ENCODE measurements around the gene PKMYT1. TPM values are rescaled to one million over a fixed set of nuclear protein-coding genes. Genes with fewer than 3 reads are reported as not detected.

Gene PKMYT1
- total and polyA plus RNA-seq, 2 experiments from 2014 or later: 15.6 to 21.1 TPM

- H3K79me2 ChIP-seq (ENCODE audit: insufficient read depth): no peaks in the 10 kb centered on the region
- WGBS, 2 experiments (ENCODE audit: low coverage in 1 of 2, low lambda C conversion rate in 2 of 2, missing lambda C conversion rate in 2 of 2): 2 to 5% methylated on average over 16 to 34 of the region's 40 CpGs
- H3K27me3 ChIP-seq (replicated peaks; ENCODE audit: insufficient read depth): peaks cover 55% of the 10 kb centered on the region
- H3F3A ChIP-seq (ENCODE audit: insufficient read depth): no peaks in the 10 kb centered on the region
- no peak for TF ChIP-seq EZH2 (IDR thresholded peaks at IDR 0.05; ENCODE audit: insufficient read depth, poor library complexity, severe bottlenecking)
- no peak for TF ChIP-seq EZH2phosphoT487 (IDR thresholded peaks at IDR 0.05; ENCODE audit: insufficient read depth, low read depth)
- in situ Hi-C loops (cut with MboI): no loop called here
- H3K4me3 ChIP-seq: 0 out of 2 replicates have a peak overlapping the region, but pooled peaks have one; percentile 37
- no peaks in the 10 kb centered on the region for H3K36me3 ChIP-seq (ENCODE audit: low read depth)
- H3K4me2 ChIP-seq (ENCODE audit: unreplicated experiment): no peak overlapping the region
- no peak for DNase-seq
- no peaks in the 10 kb centered on the region for H3K9me3 ChIP-seq (ENCODE audit: low read depth)
- no peaks in the 10 kb centered on the region for H3K4me1 ChIP-seq (ENCODE audit: insufficient read depth)
- no peaks in the 10 kb centered on the region for H3K9me2 ChIP-seq (ENCODE audit: insufficient read depth)
- no peak overlapping the region for H3K9ac ChIP-seq
- no peak overlapping the region for H3K27ac ChIP-seq
- no peak overlapping the region for H2AFZ ChIP-seq
- no peaks in the 10 kb centered on the region for H4K20me1 ChIP-seq (ENCODE audit: insufficient read depth)
Measured at GRCh38 chr16:2963074-2963722, 17.0 kb downstream of the PKMYT1 start.

- H3K4me3 ChIP-seq: no peak overlapping the region
Measured at GRCh38 chr16:2962334-2963073, 17.7 kb downstream of the PKMYT1 start.

GRCh38 chr16:2960183-2961010, 19.8 kb downstream of the PKMYT1 start:
- H3K79me2 ChIP-seq (ENCODE audit: insufficient read depth): no peaks in the 10 kb centered on the region
- H3F3A ChIP-seq (ENCODE audit: insufficient read depth): no peaks in the 10 kb centered on the region
- no peak overlapping the region for H3K9ac ChIP-seq
- no peak for TF ChIP-seq EZH2phosphoT487 (IDR thresholded peaks at IDR 0.05; ENCODE audit: insufficient read depth, low read depth)
- no peak for TF ChIP-seq EZH2 (IDR thresholded peaks at IDR 0.05; ENCODE audit: insufficient read depth, poor library complexity, severe bottlenecking)
- H3K9me3 ChIP-seq (ENCODE audit: low read depth): no peaks in the 10 kb centered on the region
- H2AFZ ChIP-seq: no peak overlapping the region
- H3K36me3 ChIP-seq (ENCODE audit: low read depth): no peaks in the 10 kb centered on the region
- no peak overlapping the region for H3K27ac ChIP-seq
- WGBS, 2 experiments (ENCODE audit: low coverage in 1 of 2, low lambda C conversion rate in 2 of 2, missing lambda C conversion rate in 2 of 2): 62 to 64% methylated on average over 16 to 17 of the region's 17 CpGs
- no peak overlapping the region for H3K4me3 ChIP-seq
- H4K20me1 ChIP-seq (ENCODE audit: insufficient read depth): no peaks in the 10 kb centered on the region
- H3K4me2 ChIP-seq (ENCODE audit: unreplicated experiment): no peak overlapping the region
- H3K27me3 ChIP-seq (replicated peaks; ENCODE audit: insufficient read depth): peaks cover 38% of the 10 kb centered on the region
- in situ Hi-C loops (cut with MboI): no loop called here
- no peaks in the 10 kb centered on the region for H3K9me2 ChIP-seq (ENCODE audit: insufficient read depth)
- DNase-seq: no peak
- H3K4me1 ChIP-seq (ENCODE audit: insufficient read depth): no peaks in the 10 kb centered on the region

More at GRCh38 chr16:2962334-2963073, 17.7 kb downstream of the PKMYT1 start:
- no peaks in the 10 kb centered on the region for H3K36me3 ChIP-seq (ENCODE audit: low read depth)
- no peaks in the 10 kb centered on the region for H4K20me1 ChIP-seq (ENCODE audit: insufficient read depth)
- H3K27ac ChIP-seq: no peak overlapping the region
- H3K4me1 ChIP-seq (ENCODE audit: insufficient read depth): no peaks in the 10 kb centered on the region
- no peak overlapping the region for H3K9ac ChIP-seq
- no peak for TF ChIP-seq EZH2 (IDR thresholded peaks at IDR 0.05; ENCODE audit: insufficient read depth, poor library complexity, severe bottlenecking)
- H3K9me2 ChIP-seq (ENCODE audit: insufficient read depth): no peaks in the 10 kb centered on the region
- no peak overlapping the region for H2AFZ ChIP-seq
- H3K79me2 ChIP-seq (ENCODE audit: insufficient read depth): no peaks in the 10 kb centered on the region
- no peaks in the 10 kb centered on the region for H3F3A ChIP-seq (ENCODE audit: insufficient read depth)
- no peaks in the 10 kb centered on the region for H3K9me3 ChIP-seq (ENCODE audit: low read depth)
- WGBS, 2 experiments (ENCODE audit: low coverage in 1 of 2, low lambda C conversion rate in 2 of 2, missing lambda C conversion rate in 2 of 2): 15% methylated on average over 28 of the region's 28 CpGs
- in situ Hi-C loops (cut with MboI): no loop called here
- no peak for DNase-seq
- H3K4me2 ChIP-seq (ENCODE audit: unreplicated experiment): no peak overlapping the region
- peaks cover 48% of the 10 kb centered on the region for H3K27me3 ChIP-seq (replicated peaks; ENCODE audit: insufficient read depth)

- 48 to 52% methylated on average over 10 of the region's 10 CpGs for WGBS, 2 experiments (ENCODE audit: low coverage in 1 of 2, low lambda C conversion rate in 2 of 2, missing lambda C conversion rate in 2 of 2)
- H3K36me3 ChIP-seq (ENCODE audit: low read depth): no peaks in the 10 kb centered on the region
- no peak overlapping the region for H3K4me3 ChIP-seq
- H3K27me3 ChIP-seq (replicated peaks; ENCODE audit: insufficient read depth): peaks cover 33% of the 10 kb centered on the region
- no peak for TF ChIP-seq EZH2 (IDR thresholded peaks at IDR 0.05; ENCODE audit: insufficient read depth, poor library complexity, severe bottlenecking)
- no peak for TF ChIP-seq EZH2phosphoT487 (IDR thresholded peaks at IDR 0.05; ENCODE audit: insufficient read depth, low read depth)
- no peaks in the 10 kb centered on the region for H3F3A ChIP-seq (ENCODE audit: insufficient read depth)
- no peak overlapping the region for H2AFZ ChIP-seq
- H3K9ac ChIP-seq: no peak overlapping the region
- in situ Hi-C loops (cut with MboI): no loop called here
- no peaks in the 10 kb centered on the region for H3K9me2 ChIP-seq (ENCODE audit: insufficient read depth)
- H3K4me2 ChIP-seq (ENCODE audit: unreplicated experiment): no peak overlapping the region
- no peak overlapping the region for H3K27ac ChIP-seq
- H4K20me1 ChIP-seq (ENCODE audit: insufficient read depth): no peaks in the 10 kb centered on the region
- no peaks in the 10 kb centered on the region for H3K9me3 ChIP-seq (ENCODE audit: low read depth)
- no peaks in the 10 kb centered on the region for H3K4me1 ChIP-seq (ENCODE audit: insufficient read depth)
- H3K79me2 ChIP-seq (ENCODE audit: insufficient read depth): no peaks in the 10 kb centered on the region
- DNase-seq: no peak
Measured at GRCh38 chr16:2959206-2959605, 21.0 kb downstream of the PKMYT1 start.
